Esophagus squamous epithelium (tissue), 4 donors: ENCODE data around the gene MAN1C1.

Experiments
- POLR2A ChIP-seq, 4 donors: fragments of 450-650 bp; IDR thresholded peaks; one replicate each; pipeline ENCODE4 v1.6.1; 2017; ENCODE audit warnings: antibody characterized with exemption in 4 of 4, mild to moderate bottlenecking in 4 of 4, moderate library complexity in 3 of 4
- TF ChIP-seq, protein P1 (sequence below), 6 experiments: fragments of 450-650 bp in 4 of 6; fragments of 200-600 bp in 2 of 6; sonication (generic) in 2 of 6; IDR thresholded peaks; one replicate each; pipeline ENCODE4 v1.5.1; 2016 to 2019; ENCODE audit warnings: antibody characterized with exemption in 6 of 6, mild to moderate bottlenecking in 4 of 6, moderate library complexity in 4 of 6

GRCh38 chr1:25687221-25688017 lies 70.8 kb downstream of the MAN1C1 start:
- TF ChIP-seq, protein P1, sequence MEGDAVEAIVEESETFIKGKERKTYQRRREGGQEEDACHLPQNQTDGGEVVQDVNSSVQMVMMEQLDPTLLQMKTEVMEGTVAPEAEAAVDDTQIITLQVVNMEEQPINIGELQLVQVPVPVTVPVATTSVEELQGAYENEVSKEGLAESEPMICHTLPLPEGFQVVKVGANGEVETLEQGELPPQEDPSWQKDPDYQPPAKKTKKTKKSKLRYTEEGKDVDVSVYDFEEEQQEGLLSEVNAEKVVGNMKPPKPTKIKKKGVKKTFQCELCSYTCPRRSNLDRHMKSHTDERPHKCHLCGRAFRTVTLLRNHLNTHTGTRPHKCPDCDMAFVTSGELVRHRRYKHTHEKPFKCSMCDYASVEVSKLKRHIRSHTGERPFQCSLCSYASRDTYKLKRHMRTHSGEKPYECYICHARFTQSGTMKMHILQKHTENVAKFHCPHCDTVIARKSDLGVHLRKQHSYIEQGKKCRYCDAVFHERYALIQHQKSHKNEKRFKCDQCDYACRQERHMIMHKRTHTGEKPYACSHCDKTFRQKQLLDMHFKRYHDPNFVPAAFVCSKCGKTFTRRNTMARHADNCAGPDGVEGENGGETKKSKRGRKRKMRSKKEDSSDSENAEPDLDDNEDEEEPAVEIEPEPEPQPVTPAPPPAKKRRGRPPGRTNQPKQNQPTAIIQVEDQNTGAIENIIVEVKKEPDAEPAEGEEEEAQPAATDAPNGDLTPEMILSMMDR (IDR thresholded peaks at IDR 0.05) = no peak
- no peak for TF ChIP-seq POLR2A (IDR thresholded peaks at IDR 0.05)
